Tibial artery (tissue), 4 donors: Measurements from ENCODE around the gene CCN6.
A peak's percentile ranks its signal among the peaks of the same experiment; 100 is the strongest.

Experiments
- DNase-seq, 2 donors: peaks; one replicate each; pipeline ENCODE4 v3.0.0-alpha.2; 2019
- H3K27ac ChIP-seq, 2 donors: fragments of 200-600 bp; sonication (generic) in 1 of 2; 1 replicate in 1 of 2; 2 replicates in 1 of 2; pipeline ENCODE4 v1.5.1; 2018 to 2019; ENCODE audit warnings: mild to moderate bottlenecking in 1 of 2
- H3K27me3 ChIP-seq, 2 donors: fragments of 200-600 bp; sonication (generic) in 1 of 2; one replicate each; pipeline versions ENCODE4 v1.5.1 to v1.6.0; 2016 to 2019
- H3K36me3 ChIP-seq, 3 donors: fragments of 200-600 bp; sonication (generic) in 2 of 3; one replicate each; pipeline ENCODE4 v1.5.1; 2016 to 2019; ENCODE audit warnings: mild to moderate bottlenecking in 2 of 3
- H3K4me1 ChIP-seq, 4 donors: fragments of 200-600 bp; sonication (generic) in 2 of 4; 1 replicate in 3 of 4; 2 replicates in 1 of 4; pipeline ENCODE4 v1.5.1; 2016 to 2019
- H3K4me3 ChIP-seq, 2 donors: fragments of 200-600 bp; sonication (generic) in 1 of 2; 1 replicate in 1 of 2; 2 replicates in 1 of 2; pipeline ENCODE4 v1.5.1; 2018 to 2019; ENCODE audit warnings: mild to moderate bottlenecking in 2 of 2
- H3K9me3 ChIP-seq, 3 donors: fragments of 200-600 bp; sonication (generic) in 1 of 3; one replicate each; pipeline ENCODE4 v1.5.1; 2016 to 2019
- intact Hi-C: fragments of 100-400 bp; cut with DNase I; formaldehyde crosslinking; loops from one replicate; pipeline ENCODE4 v1.15.0; 2023; ENCODE audit warnings: low total_unique reads
- TF ChIP-seq, protein P1 (sequence below), 2 experiments: fragments of 200-600 bp in 1 of 2; fragments of 450-650 bp in 1 of 2; IDR thresholded peaks; one replicate each; pipeline ENCODE4 v1.5.1; 2017 to 2019; ENCODE audit warnings: antibody characterized with exemption in 2 of 2, mild to moderate bottlenecking in 1 of 2, moderate library complexity in 1 of 2

The CCN6 gene

DNA sequence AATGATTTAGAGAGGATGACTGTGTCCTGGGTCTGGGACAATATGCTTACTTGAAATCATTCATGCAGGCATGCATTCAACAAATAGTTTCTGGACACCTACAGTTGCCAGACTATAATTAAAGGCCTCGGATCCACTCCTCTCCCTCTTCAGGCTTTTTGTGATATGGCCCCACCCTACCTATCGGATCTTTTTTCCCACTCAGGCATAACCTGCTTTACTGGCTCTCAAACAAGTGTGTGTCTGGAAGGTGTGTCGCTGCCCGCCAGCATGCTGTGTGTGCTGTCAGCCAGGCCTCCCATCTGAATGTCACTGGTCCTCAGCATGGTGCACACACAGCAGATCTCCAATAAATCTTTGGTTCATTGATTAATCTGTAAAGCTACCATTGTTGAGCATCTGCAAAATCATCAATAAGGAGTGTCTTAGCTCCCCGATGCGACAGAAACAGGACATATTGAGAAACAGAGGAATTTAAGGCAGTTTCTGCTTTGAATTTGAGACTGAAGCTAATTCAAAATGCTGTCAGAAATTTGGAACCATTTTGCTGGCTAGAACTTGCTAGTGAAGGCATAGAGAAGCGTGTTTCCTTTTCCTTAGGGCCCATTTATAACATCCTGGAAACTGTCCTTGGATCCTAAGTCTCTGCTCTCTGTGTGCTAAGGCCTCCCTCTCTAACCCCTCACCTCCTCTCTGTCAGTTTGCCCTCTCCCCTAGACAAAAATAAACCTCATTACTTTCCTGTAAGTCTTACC, 23.5 kb upstream of the CCN6 start:
- intact Hi-C loops, result no loop called here
- Histone ChIP-seq H3K4me3 (no peak overlapping the region), H3K9me3 (no peaks in the 10 kb centered on the region), H3K27me3 (no peaks in the 10 kb centered on the region), H3K4me1 (peaks cover 0 to 38% (median 10%) of the 10 kb centered on the region in 4 donors), H3K27ac (peak overlapping the region in 1 of 2 donors; percentile 34), H3K36me3 (no peaks in the 10 kb centered on the region)
- no peak for DNase-seq
- TF ChIP-seq, protein P1, sequence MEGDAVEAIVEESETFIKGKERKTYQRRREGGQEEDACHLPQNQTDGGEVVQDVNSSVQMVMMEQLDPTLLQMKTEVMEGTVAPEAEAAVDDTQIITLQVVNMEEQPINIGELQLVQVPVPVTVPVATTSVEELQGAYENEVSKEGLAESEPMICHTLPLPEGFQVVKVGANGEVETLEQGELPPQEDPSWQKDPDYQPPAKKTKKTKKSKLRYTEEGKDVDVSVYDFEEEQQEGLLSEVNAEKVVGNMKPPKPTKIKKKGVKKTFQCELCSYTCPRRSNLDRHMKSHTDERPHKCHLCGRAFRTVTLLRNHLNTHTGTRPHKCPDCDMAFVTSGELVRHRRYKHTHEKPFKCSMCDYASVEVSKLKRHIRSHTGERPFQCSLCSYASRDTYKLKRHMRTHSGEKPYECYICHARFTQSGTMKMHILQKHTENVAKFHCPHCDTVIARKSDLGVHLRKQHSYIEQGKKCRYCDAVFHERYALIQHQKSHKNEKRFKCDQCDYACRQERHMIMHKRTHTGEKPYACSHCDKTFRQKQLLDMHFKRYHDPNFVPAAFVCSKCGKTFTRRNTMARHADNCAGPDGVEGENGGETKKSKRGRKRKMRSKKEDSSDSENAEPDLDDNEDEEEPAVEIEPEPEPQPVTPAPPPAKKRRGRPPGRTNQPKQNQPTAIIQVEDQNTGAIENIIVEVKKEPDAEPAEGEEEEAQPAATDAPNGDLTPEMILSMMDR (IDR thresholded peaks at IDR 0.05), result no peak

GRCh38 chr6:112030961-112031660, 22.8 kb upstream of the CCN6 start:
- intact Hi-C loops, result no loop called here
- peak in 1 of 2 donors; percentile 40 for DNase-seq
- TF ChIP-seq, protein P1 (IDR thresholded peaks at IDR 0.05), result no peak
- Histone ChIP-seq H3K27ac (peak overlapping the region in 1 of 2 donors; percentile 34), H3K27me3 (no peaks in the 10 kb centered on the region), H3K9me3 (no peaks in the 10 kb centered on the region), H3K4me1 (peaks cover 0 to 44% (median 10%) of the 10 kb centered on the region in 4 donors), H3K4me3 (no peak overlapping the region), H3K36me3 (no peaks in the 10 kb centered on the region)

DNA sequence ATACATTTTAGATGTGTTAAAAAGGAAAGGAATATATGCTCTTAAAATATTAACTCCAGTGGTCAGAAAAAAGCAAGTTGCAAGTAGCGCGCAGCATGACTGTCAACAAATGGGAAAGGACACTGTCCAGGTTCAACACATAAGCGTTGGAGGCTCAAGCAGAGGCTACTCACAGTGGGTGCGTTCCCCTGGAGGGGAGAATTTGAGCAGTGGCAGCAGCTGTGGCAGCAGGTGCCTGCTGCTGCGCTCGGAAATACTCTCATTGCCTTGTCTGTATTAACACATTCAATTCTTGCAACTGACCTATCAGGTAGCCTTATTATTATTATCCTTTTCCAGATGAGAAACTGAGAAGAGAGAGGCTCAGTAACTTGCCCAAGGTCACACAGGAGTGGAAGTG, 21.9 kb upstream of the CCN6 start:
- Histone ChIP-seq H3K27ac (no peak overlapping the region), H3K27me3 (no peaks in the 10 kb centered on the region), H3K36me3 (no peaks in the 10 kb centered on the region), H3K4me1 (peaks cover 0 to 50% (median 10%) of the 10 kb centered on the region in 4 donors), H3K4me3 (no peak overlapping the region), H3K9me3 (no peaks in the 10 kb centered on the region)
- TF ChIP-seq, protein P1 (IDR thresholded peaks at IDR 0.05), result no peak
- DNase-seq, result no peak
- intact Hi-C loops, result no loop called here

- TF ChIP-seq, protein P1 (IDR thresholded peaks at IDR 0.05), result no peak
- Histone ChIP-seq H3K27ac (no peak overlapping the region), H3K27me3 (no peaks in the 10 kb centered on the region), H3K9me3 (no peaks in the 10 kb centered on the region), H3K4me1 (peaks cover 0 to 58% (median 16%) of the 10 kb centered on the region in 4 donors), H3K4me3 (no peak overlapping the region), H3K36me3 (no peaks in the 10 kb centered on the region)
- no peak for DNase-seq
- intact Hi-C loops, result no loop called here
Measured at GRCh38 chr6:112032728-112033127, 21.2 kb upstream of the CCN6 start.

DNA sequence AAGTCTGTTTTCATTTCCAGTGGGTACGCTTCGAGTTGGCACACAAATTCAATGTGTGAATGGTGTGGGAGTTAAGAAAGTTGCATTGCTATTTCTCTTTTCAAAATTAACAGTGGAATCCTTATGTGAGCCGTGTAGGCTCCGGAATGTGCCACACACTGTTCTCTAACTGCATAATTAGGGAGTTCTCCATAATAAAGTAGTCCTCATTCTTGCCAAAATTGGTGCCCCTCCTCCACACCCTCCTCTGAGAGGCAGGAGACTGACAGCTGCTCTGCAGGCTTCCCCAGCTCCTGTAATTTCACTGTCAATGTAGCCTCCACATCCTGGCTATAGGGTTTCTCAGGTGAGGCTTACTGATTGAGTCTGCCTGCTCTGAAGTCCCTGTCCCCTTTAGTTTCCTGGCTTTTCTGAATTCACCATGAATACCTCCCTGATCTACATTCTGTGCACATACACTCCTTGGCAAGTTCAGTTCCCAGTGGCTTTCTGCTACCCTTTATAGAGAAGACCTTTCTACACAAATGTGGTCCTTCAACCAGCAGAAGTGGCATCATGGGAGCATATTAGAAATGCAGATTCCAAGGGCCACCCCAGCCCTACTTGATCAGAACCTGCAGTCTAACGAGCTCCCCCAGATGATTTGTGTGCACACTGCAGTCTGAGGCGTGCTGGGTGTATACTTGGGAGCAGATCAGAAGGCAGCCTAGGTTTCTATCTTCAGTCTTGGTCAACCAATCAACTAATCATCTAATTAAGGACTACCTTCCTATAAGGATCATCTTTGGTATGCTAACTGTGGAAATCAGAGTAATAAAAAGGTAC, 19.9 kb upstream of the CCN6 start:
- H3K36me3 ChIP-seq, result no peaks in the 10 kb centered on the region
- no peak for DNase-seq
- intact Hi-C loops, result no loop called here
- H3K9me3 ChIP-seq, result no peaks in the 10 kb centered on the region
- H3K27me3 ChIP-seq, result no peaks in the 10 kb centered on the region
- TF ChIP-seq, protein P1 (IDR thresholded peaks at IDR 0.05), result no peak
- H3K27ac ChIP-seq, result peak overlapping the region; percentile 47 to 81
- H3K4me1 ChIP-seq, result peaks cover 4 to 66% (median 26%) of the 10 kb centered on the region in 4 donors
- no peak overlapping the region for H3K4me3 ChIP-seq
